PC-3 (cell line): Measurements from ENCODE around the gene PLXNA4. TPM values are rescaled to one million over a fixed set of nuclear protein-coding genes. Genes with fewer than 3 reads are reported as not detected.

Experiments
- ATAC-seq: fragments of 200-7000 bp; cut with Tn5 transposase; 2 replicates; pipeline ENCODE4 v1.9.1; 2020; ENCODE audit warnings: mild to moderate bottlenecking, moderate library complexity
- BruUV-seq: library from RNA; stranded (reverse); fragments of 400-500 nt; replicated peaks from 2 replicates; lab custom pipeline; 2021; lab: Mats Ljungman, UMichigan
- CTCF ChIA-PET: fragments of 300-600 bp; sonication (Branson Sonifier 250); formaldehyde crosslinking; loops from one replicate; lab custom pipeline; 2022; ENCODE audit warnings: antibody characterized with exemption; lab: Charles Lee
- POLR2A ChIA-PET: fragments of 300-600 bp; sonication (Branson Sonifier 250); formaldehyde crosslinking; loops from one replicate; lab custom pipeline; 2022; ENCODE audit warnings: antibody characterized with exemption; ENCODE audit not compliant: unreplicated experiment; lab: Charles Lee
- DNase-seq: peaks from one replicate; pipeline ENCODE4 v3.0.0-alpha.2; 2015
- H2AFZ ChIP-seq: fragments of 300-600 bp; sonication (generic); 2 replicates; pipeline ENCODE4 v1.6.0; 2016; ENCODE audit warnings: antibody characterized with exemption, low read length
- H3F3A ChIP-seq: fragments of 300-600 bp; sonication (generic); one replicate; pipeline ENCODE4 v1.6.0; 2017; ENCODE audit warnings: antibody characterized with exemption, low read length, control low read depth, mild to moderate bottlenecking; ENCODE audit not compliant: unreplicated experiment
- H3K27ac ChIP-seq: fragments of 300-600 bp; sonication (generic); 2 replicates; pipeline ENCODE4 v1.5.1; 2016; ENCODE audit warnings: mild to moderate bottlenecking, low read length
- H3K27me3 ChIP-seq: fragments of 300-600 bp; sonication (generic); 2 replicates; pipeline ENCODE4 v1.6.1; 2016; ENCODE audit warnings: low read length, mixed read lengths
- H3K36me3 ChIP-seq: fragments of 300-600 bp; sonication (generic); 2 replicates; pipeline ENCODE4 v1.6.1; 2016; ENCODE audit warnings: low read depth, mixed run types, low read length, mixed read lengths
- H3K4me1 ChIP-seq: fragments of 300-600 bp; sonication (generic); 2 replicates; pipeline ENCODE4 v1.5.1; 2016; ENCODE audit warnings: low read length; ENCODE audit not compliant: insufficient read depth
- H3K4me2 ChIP-seq: fragments of 300-600 bp; sonication (generic); 2 replicates; pipeline ENCODE4 v1.6.0; 2016; ENCODE audit warnings: low read length
- H3K4me3 ChIP-seq: fragments of 300-600 bp; sonication (generic); 2 replicates; pipeline ENCODE4 v1.5.1; 2016; ENCODE audit warnings: mild to moderate bottlenecking, low read length, mixed read lengths
- H3K79me2 ChIP-seq: fragments of 300-600 bp; sonication (generic); 2 replicates; pipeline ENCODE4 v1.6.1; 2017; ENCODE audit warnings: low read length, mixed read lengths
- H3K9ac ChIP-seq: fragments of 300-600 bp; sonication (generic); 2 replicates; pipeline ENCODE4 v1.6.0; 2016; ENCODE audit warnings: mild to moderate bottlenecking, low read length
- H3K9me2 ChIP-seq: fragments of 300-600 bp; sonication (generic); replicated peaks from 2 replicates; pipeline ENCODE4 v1.6.1; 2016; ENCODE audit warnings: mixed run types, low read length, mixed read lengths
- H3K9me3 ChIP-seq: fragments of 300-600 bp; sonication (generic); 2 replicates; pipeline ENCODE4 v1.6.1; 2016; ENCODE audit warnings: low read length, mixed read lengths
- H4K20me1 ChIP-seq: fragments of 300-600 bp; sonication (generic); 2 replicates; pipeline ENCODE4 v1.6.1; 2016; ENCODE audit warnings: low read length, mixed read lengths
- EZH2 ChIP-seq: fragments of 300-600 bp; sonication (generic); IDR thresholded peaks from one replicate; pipeline ENCODE4 v1.6.1; 2017; ENCODE audit warnings: antibody characterized with exemption, mild to moderate bottlenecking, low read length; ENCODE audit not compliant: unreplicated experiment
- EZH2phosphoT487 ChIP-seq: fragments of 300-600 bp; sonication (generic); IDR thresholded peaks from 2 replicates; pipeline ENCODE4 v1.6.1; 2018; ENCODE audit warnings: mild to moderate bottlenecking, antibody characterized with exemption, low read length, borderline replicate concordance
- intact Hi-C: fragments of 100-400 bp; cut with micrococcal nuclease; formaldehyde crosslinking; loops from 2 replicates; pipeline ENCODE4 v1.9.0; 2023
- total RNA-seq: library from RNA; depleted of rRNA; stranded (reverse); fragments of >200 nt; gene quantifications from 2 replicates; pipeline ENCODE4 v1.2.3, GENCODE V29; 2014
- TF ChIP-seq, protein P1 (sequence below): fragments of 300-600 bp; sonication (generic); conservative IDR thresholded peaks from 2 replicates; pipeline ENCODE4 v1.5.1; 2017; ENCODE audit warnings: antibody characterized with exemption, low read depth, mild to moderate bottlenecking, low read length

PLXNA4 gene
- total RNA-seq, 1 experiment from 2014 or later: 1.2 TPM

DNA sequence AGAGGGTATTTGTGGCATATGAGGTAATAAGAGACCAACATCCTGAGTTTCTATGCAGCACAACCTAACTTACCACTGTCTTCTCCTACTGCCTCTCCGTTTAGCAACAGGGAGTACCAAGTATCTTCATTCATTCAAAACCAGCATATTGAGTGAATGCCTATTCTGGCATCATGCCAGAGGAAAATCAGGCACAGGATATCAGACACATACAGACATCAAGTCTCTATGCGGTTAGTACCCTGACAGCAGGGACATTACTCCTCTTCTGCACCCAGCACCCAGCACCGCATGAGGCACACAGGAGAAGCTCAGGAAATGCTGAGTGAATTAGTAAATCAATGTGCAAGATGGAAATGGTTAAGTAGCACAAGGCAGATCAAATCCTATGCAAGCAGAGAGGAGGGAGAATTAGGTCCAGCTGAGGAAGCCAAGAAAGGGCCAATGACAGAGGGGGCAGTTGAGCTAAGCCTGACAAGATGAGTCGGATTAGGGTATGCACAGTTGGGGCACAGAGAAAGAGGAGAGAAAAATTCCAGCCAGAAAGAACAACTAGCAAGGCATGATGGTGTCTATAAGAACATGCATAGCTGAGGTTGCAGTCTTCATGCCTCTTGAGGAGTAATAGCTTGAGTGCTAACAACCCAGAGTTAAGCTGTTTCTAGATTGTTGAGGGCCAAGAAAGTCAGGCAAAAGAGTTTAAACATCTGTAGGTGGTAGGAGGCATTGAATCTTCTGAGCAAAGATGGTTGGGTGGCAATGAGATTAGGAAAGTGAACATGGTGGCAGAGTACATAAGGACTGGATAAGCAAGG is 146.0 kb downstream of the PLXNA4 start:
- H4K20me1 ChIP-seq: no peaks in the 10 kb centered on the region
- ChIA-PET CTCF (interaction anchor here (0.6 kb wide), 1 partner anchor 109 kb away, joined by 3 read pairs; no protein-coding TSS in a partner anchor), POLR2A (interaction anchor here (0.6 kb wide), 1 partner anchor 86 kb away, joined by 4 read pairs; no protein-coding TSS in a partner anchor)
- H3K9me3 ChIP-seq: no peaks in the 10 kb centered on the region
- H2AFZ ChIP-seq: peak overlapping the region; percentile 39; the same call in 1 of the 2 replicates
- BruUV-seq: no TSS peak
- no peaks in the 10 kb centered on the region for H3K79me2 ChIP-seq
- H3K9me2 ChIP-seq: no peaks in the 10 kb centered on the region
- H3K36me3 ChIP-seq: no peaks in the 10 kb centered on the region
- H3K27ac ChIP-seq: peak overlapping the region; percentile 97
- intact Hi-C loops: loop anchor here (5.0 kb wide), 1 partner anchor 38 kb away; no protein-coding TSS in a partner anchor
- peaks cover 28% of the 10 kb centered on the region for H3K4me1 ChIP-seq
- H3K9ac ChIP-seq: peak overlapping the region; percentile 10; the same call in 1 of the 2 replicates
- TF ChIP-seq, protein P1, sequence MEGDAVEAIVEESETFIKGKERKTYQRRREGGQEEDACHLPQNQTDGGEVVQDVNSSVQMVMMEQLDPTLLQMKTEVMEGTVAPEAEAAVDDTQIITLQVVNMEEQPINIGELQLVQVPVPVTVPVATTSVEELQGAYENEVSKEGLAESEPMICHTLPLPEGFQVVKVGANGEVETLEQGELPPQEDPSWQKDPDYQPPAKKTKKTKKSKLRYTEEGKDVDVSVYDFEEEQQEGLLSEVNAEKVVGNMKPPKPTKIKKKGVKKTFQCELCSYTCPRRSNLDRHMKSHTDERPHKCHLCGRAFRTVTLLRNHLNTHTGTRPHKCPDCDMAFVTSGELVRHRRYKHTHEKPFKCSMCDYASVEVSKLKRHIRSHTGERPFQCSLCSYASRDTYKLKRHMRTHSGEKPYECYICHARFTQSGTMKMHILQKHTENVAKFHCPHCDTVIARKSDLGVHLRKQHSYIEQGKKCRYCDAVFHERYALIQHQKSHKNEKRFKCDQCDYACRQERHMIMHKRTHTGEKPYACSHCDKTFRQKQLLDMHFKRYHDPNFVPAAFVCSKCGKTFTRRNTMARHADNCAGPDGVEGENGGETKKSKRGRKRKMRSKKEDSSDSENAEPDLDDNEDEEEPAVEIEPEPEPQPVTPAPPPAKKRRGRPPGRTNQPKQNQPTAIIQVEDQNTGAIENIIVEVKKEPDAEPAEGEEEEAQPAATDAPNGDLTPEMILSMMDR: no peak
- TF ChIP-seq EZH2phosphoT487 (no peak), EZH2 (no peak)
- H3K4me3 ChIP-seq: peak overlapping the region; percentile 16; the same call in 1 of the 2 replicates
- ATAC-seq (peak; percentile 1; the same call in 1 of the 2 replicates), DNase-seq (no peak)
- H3F3A ChIP-seq: peaks cover 4% of the 10 kb centered on the region
- peak overlapping the region; percentile 68 for H3K4me2 ChIP-seq
- no peaks in the 10 kb centered on the region for H3K27me3 ChIP-seq

GRCh38 chr7:132429181-132429580 is 147.1 kb downstream of the PLXNA4 start:
- H3K9me2 ChIP-seq: no peaks in the 10 kb centered on the region
- H2AFZ ChIP-seq: no peak overlapping the region
- no TSS peak for BruUV-seq
- no peaks in the 10 kb centered on the region for H3K36me3 ChIP-seq
- peaks cover 28% of the 10 kb centered on the region for H3K4me1 ChIP-seq
- POLR2A ChIA-PET: no interaction called here
- H3K4me3 ChIP-seq: no peak overlapping the region
- no peaks in the 10 kb centered on the region for H3K79me2 ChIP-seq
- H3K27me3 ChIP-seq: no peaks in the 10 kb centered on the region
- H3K9me3 ChIP-seq: no peaks in the 10 kb centered on the region
- H3K27ac ChIP-seq: no peak overlapping the region
- DNase-seq (no peak), ATAC-seq (no peak)
- H3F3A ChIP-seq: peaks cover 4% of the 10 kb centered on the region
- TF ChIP-seq EZH2 (no peak), EZH2phosphoT487 (no peak)
- TF ChIP-seq, protein P1: no peak
- no peak overlapping the region for H3K9ac ChIP-seq
- H3K4me2 ChIP-seq: no peak overlapping the region
- CTCF ChIA-PET: interaction anchor here (0.6 kb wide), 1 partner anchor 108 kb away, joined by 3 read pairs; no protein-coding TSS in a partner anchor
- no peaks in the 10 kb centered on the region for H4K20me1 ChIP-seq
- intact Hi-C loops: no loop called here
